PFSK-1 (cell line): Measurements from ENCODE around the gene DNAJC6.

Source experiments
- FOXP2 ChIP-seq: optimal IDR thresholded peaks from 2 replicates; pipeline ENCODE3; 2011; ENCODE audit warnings: borderline replicate concordance, control low read depth, inconsistent platforms; ENCODE audit not compliant: insufficient read depth; ENCODE audit errors: extremely low read length, extremely low read depth
- POLR2AphosphoS5 ChIP-seq: IDR thresholded peaks from 2 replicates; pipeline ENCODE4 v1.6.1; 2012; ENCODE audit warnings: low read depth, mild to moderate bottlenecking, control low read depth, low read length, moderate library complexity
- SIN3A ChIP-seq: IDR thresholded peaks from 2 replicates; pipeline ENCODE4 v1.6.1; 2012; ENCODE audit warnings: mild to moderate bottlenecking, low read length, moderate library complexity, borderline replicate concordance; ENCODE audit not compliant: insufficient read depth
- TAF1 ChIP-seq: IDR thresholded peaks from 2 replicates; pipeline ENCODE4 v1.6.1; 2012; ENCODE audit warnings: low read length, control low read depth, borderline replicate concordance; ENCODE audit not compliant: insufficient read depth
- TF ChIP-seq, protein P1 (sequence below), 2 experiments: IDR thresholded peaks; 2 replicates each; pipeline versions ENCODE4 v1.6.1 to v1.8.0; 2011 to 2012; ENCODE audit warnings: low read depth in 2 of 2, low read length in 2 of 2, control low read depth in 1 of 2, inconsistent platforms in 1 of 2, mild to moderate bottlenecking in 1 of 2, moderate library complexity in 1 of 2; ENCODE audit not compliant: insufficient read depth in 1 of 2

The DNAJC6 gene

DNA sequence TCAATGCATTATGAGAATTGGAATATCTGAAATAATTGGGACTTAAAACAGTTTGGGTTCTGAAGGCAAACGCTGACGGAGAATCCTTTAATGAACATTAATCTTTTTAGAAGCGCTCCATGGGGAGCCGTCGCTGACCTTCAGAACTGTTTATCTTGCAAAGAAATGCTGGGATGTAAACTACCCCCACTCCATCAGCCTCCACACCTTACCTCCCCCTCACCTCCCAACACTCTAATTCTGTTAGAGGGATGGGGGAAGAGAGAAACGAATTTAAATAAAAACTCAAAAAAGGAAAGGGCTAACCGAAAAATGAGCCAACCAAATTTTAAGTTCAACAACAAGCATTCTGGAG is 44.1 kb upstream of the DNAJC6 start:
- no peak for TF ChIP-seq SIN3A
- no peak for TF ChIP-seq FOXP2
- no peak for TF ChIP-seq POLR2AphosphoS5
- TF ChIP-seq TAF1 = no peak
- TF ChIP-seq, protein P1, sequence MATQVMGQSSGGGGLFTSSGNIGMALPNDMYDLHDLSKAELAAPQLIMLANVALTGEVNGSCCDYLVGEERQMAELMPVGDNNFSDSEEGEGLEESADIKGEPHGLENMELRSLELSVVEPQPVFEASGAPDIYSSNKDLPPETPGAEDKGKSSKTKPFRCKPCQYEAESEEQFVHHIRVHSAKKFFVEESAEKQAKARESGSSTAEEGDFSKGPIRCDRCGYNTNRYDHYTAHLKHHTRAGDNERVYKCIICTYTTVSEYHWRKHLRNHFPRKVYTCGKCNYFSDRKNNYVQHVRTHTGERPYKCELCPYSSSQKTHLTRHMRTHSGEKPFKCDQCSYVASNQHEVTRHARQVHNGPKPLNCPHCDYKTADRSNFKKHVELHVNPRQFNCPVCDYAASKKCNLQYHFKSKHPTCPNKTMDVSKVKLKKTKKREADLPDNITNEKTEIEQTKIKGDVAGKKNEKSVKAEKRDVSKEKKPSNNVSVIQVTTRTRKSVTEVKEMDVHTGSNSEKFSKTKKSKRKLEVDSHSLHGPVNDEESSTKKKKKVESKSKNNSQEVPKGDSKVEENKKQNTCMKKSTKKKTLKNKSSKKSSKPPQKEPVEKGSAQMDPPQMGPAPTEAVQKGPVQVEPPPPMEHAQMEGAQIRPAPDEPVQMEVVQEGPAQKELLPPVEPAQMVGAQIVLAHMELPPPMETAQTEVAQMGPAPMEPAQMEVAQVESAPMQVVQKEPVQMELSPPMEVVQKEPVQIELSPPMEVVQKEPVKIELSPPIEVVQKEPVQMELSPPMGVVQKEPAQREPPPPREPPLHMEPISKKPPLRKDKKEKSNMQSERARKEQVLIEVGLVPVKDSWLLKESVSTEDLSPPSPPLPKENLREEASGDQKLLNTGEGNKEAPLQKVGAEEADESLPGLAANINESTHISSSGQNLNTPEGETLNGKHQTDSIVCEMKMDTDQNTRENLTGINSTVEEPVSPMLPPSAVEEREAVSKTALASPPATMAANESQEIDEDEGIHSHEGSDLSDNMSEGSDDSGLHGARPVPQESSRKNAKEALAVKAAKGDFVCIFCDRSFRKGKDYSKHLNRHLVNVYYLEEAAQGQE (IDR thresholded peaks at IDR 0.05; ENCODE audit: insufficient read depth in 1 of 2, low read depth in 2 of 2, low read length in 2 of 2) = no peak

DNA sequence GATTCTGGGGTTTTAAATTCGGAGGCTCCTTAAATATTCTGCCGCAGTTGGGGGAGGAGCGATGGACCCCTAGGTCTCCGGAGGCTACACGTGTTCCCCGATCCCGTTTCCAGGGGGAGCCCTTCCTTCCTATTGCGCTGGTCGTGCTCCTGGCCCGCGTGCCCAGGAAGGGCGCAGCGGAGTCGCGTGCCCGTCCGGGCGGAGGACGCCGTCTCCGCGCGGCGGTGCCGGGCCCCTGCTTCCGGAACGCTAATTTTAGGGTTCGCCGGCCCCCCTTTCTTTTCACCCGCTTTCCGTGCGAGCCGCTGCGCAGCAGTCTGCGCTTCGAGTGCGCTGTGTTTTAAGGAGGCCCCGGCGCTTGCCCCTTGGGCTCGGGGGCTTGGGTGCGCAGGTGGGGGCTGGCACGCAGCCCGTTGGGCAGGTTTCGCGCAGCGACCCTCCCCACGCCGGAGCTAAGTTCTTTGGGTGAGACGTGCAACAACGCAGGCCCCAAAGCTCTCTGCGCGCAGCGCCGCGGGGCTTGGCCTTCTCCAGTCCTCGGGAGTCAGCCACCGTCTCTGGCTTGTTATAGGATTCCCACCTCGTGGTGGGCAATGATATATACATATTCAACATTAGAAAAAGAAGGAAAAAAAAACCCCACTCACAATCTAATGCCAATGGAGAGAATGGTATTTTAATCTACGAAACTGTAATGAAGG is 43.5 kb upstream of the DNAJC6 start:
- TF ChIP-seq FOXP2 (no peak), SIN3A (no peak), TAF1 (no peak), POLR2AphosphoS5 (no peak)
- TF ChIP-seq, protein P1 (IDR thresholded peaks at IDR 0.05; ENCODE audit: insufficient read depth in 1 of 2, low read depth in 2 of 2, low read length in 2 of 2) = no peak

DNA sequence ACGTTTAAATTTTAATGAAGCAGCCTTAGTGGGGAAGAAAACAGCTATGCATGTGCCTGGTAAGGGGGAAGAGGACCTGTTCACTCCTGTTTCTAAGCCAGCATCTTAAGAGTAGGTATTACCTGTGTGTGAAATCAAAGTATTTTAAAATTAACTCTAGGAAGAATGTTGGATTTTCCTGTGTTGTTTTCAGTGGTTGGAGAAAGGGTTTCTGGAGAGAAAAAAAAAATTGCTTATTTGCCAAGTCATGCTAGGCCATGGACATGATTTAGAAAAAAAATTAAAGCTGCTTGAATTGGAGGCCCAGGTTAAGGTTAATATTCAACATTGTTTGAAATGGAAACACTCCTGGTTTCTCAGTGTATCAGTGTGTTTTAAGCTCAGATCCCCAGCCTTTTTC is 42.9 kb upstream of the DNAJC6 start:
- TF ChIP-seq SIN3A = no peak
- TF ChIP-seq FOXP2 = no peak
- no peak for TF ChIP-seq POLR2AphosphoS5
- TF ChIP-seq TAF1 = no peak
- TF ChIP-seq, protein P1 (IDR thresholded peaks at IDR 0.05; ENCODE audit: insufficient read depth in 1 of 2, low read depth in 2 of 2, low read length in 2 of 2) = no peak

DNA sequence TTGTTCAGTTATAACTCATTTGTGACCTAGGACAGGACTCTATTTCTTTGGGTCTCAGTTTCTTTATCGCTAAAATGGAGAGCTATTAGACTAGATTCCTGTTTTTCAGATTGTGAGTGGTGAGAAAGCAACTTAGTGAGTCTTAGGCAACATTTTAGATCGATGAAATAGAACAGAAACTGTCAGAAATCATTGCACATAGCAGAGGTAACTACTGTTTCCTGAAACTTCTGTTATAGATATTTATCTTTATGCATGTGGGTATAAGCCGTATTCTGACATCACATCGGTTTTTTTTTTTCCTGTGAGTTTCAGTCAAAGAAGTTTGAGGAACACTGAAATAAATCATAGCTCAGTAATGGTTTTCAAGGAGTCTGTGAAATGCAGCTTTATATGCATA is 42.1 kb upstream of the DNAJC6 start:
- TF ChIP-seq SIN3A (no peak), FOXP2 (no peak), TAF1 (no peak)
- TF ChIP-seq, protein P1 (IDR thresholded peaks at IDR 0.05; ENCODE audit: insufficient read depth in 1 of 2, low read depth in 2 of 2, low read length in 2 of 2) = no peak
